ENCODE results near the gene SDK2. TPM values are rescaled to one million over a fixed set of nuclear protein-coding genes. Genes with fewer than 3 reads are reported as not detected.

Gene SDK2
- total RNA-seq, 1 donor from 2014 or later: 11.0 TPM

DNA sequence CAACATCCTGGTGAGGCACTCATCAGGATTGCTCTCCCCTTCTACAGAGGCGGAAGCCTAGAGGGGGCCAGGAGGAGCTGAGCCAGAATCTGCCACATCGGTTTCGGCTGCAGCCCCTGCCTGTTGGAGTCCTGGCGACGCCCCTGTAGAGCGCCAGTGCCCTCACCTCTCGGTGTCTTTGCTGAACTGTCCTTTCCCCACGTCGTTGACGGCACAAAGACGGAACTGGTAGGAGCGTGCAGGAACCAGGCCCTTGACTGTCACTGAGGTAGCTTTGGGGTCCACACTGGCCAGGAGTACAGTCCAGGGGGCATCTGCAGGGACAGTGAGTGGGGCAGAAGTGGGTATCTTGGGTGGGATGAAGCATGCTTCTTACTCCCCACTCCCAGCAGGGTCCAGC, 222.1 kb downstream of the SDK2 start:
- Histone ChIP-seq H3K9ac (ENCODE audit: low read depth in 1 of 3, low read length in 3 of 3) (no peak overlapping the region), H3K27ac (ENCODE audit: low read depth, low read length) (no peak overlapping the region), H3K4me1 (ENCODE audit: control insufficient read depth in 3 of 3, insufficient read depth in 3 of 3, low read length in 3 of 3) (no peaks in the 10 kb centered on the region), H3K36me3 (ENCODE audit: control insufficient read depth in 3 of 3, insufficient read depth in 3 of 3, low read length in 3 of 3) (no peaks in the 10 kb centered on the region), H3K27me3 (ENCODE audit: control insufficient read depth in 3 of 3, insufficient read depth in 3 of 3, low read length in 3 of 3) (no peaks in the 10 kb centered on the region), H3K4me3 (ENCODE audit: low read length in 3 of 3) (no peak overlapping the region), H3K9me3 (ENCODE audit: control insufficient read depth in 3 of 3, low read length in 3 of 3) (no peaks in the 10 kb centered on the region)

DNA sequence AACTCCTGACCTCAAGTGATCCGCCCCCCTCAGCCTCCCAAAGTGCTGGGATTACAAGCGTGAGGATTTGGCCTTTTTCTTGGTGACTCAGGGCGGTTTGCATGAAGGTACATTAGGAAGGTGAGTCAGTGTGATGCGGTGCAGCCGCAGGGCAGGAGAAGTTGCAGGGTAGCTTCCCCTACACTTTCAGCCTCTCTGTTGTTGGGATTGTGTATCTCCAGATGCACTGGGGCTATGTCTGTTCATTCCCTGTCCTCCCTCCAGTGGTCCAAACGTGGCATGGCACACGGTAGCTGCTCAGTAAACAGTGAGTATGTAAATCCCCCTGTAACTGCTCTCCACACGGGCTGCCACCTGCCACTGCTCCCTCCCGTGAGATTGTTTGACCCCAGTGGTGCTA, 223.3 kb downstream of the SDK2 start:
- Histone ChIP-seq H3K27me3 (ENCODE audit: control insufficient read depth in 3 of 3, insufficient read depth in 3 of 3, low read length in 3 of 3) (no peaks in the 10 kb centered on the region), H3K36me3 (ENCODE audit: control insufficient read depth in 3 of 3, insufficient read depth in 3 of 3, low read length in 3 of 3) (no peaks in the 10 kb centered on the region), H3K27ac (ENCODE audit: low read depth, low read length) (no peak overlapping the region), H3K9ac (ENCODE audit: low read depth in 1 of 3, low read length in 3 of 3) (no peak overlapping the region), H3K4me1 (ENCODE audit: control insufficient read depth in 3 of 3, insufficient read depth in 3 of 3, low read length in 3 of 3) (no peaks in the 10 kb centered on the region), H3K9me3 (ENCODE audit: control insufficient read depth in 3 of 3, low read length in 3 of 3) (no peaks in the 10 kb centered on the region), H3K4me3 (ENCODE audit: low read length in 3 of 3) (no peak overlapping the region)

DNA sequence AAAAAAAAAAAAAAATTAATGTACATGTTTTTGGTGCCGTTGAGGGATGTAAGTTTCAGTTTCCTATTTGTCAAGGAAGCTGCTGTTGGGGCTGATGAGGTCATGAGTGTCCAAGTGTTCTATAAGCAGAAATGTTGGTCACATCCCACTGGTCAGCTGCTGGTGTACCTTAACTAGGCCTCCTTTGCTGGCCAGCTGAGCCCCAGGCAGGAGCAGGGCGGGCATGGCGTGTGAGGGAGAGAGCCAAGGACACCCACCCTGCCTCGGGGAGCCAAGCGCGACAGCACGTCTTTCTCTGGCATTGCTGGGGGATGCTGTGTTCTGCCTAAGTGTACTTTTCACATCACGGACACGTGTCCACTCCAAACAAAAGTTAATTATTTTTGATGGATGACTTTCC, 224.4 kb downstream of the SDK2 start:
- H3K9ac ChIP-seq (ENCODE audit: low read depth in 1 of 3, low read length in 3 of 3): no peak overlapping the region
- H3K4me3 ChIP-seq (ENCODE audit: low read length in 3 of 3): no peak overlapping the region
- no peaks in the 10 kb centered on the region for H3K4me1 ChIP-seq (ENCODE audit: control insufficient read depth in 3 of 3, insufficient read depth in 3 of 3, low read length in 3 of 3)

DNA sequence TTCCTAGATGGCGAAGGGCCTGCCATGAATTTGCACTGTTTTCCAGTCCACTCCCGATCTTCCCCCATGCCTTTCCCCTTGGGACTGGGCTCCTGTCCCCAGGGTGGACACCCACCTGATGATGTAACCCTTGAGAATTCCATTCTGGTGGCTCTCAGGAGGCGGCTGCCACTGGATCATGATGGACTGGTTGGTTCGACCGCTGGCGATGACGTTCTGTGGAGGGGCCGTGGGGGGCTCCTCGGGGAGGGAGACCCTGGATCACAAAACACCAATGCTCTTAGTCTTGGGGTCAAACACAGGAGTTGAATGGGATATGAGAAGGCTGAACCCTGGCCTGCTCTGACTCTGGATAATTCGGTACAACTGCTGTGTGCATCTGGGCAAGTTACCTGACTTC, 225.2 kb downstream of the SDK2 start:
- H3K36me3 ChIP-seq (ENCODE audit: control insufficient read depth in 3 of 3, insufficient read depth in 3 of 3, low read length in 3 of 3): no peaks in the 10 kb centered on the region

More for the DNA sequence above, 224.4 kb downstream of the SDK2 start:
- Histone ChIP-seq H3K27me3 (ENCODE audit: control insufficient read depth in 3 of 3, insufficient read depth in 3 of 3, low read length in 3 of 3) (no peaks in the 10 kb centered on the region), H3K9me3 (ENCODE audit: control insufficient read depth in 3 of 3, low read length in 3 of 3) (no peaks in the 10 kb centered on the region), H3K36me3 (ENCODE audit: control insufficient read depth in 3 of 3, insufficient read depth in 3 of 3, low read length in 3 of 3) (no peaks in the 10 kb centered on the region), H3K27ac (ENCODE audit: low read depth, low read length) (no peak overlapping the region)

DNA sequence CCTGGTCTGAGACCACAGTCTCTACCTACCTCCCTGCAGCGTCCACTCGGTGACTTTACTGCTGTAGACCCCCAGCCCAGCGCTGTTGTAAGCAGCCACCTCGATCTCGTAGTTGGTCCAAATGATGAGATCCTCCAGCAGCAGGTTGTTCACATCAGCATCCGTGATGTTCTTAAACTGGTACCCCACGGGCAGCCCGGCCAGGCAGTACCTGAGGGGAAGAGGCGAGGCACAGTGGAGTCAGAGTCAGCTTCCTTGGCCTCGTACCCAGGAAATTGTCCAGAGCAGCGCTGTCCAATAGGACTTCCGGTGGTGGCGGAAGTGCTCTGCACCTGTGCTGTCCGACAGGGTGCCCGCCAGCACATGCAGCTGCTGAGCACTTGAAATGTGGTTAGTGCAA, 228.5 kb downstream of the SDK2 start:
- Histone ChIP-seq H3K4me1 (ENCODE audit: control insufficient read depth in 3 of 3, insufficient read depth in 3 of 3, low read length in 3 of 3) (peaks cover 0 to 7% (median 0%) of the 10 kb centered on the region in 3 donors), H3K9ac (ENCODE audit: low read depth in 1 of 3, low read length in 3 of 3) (no peak overlapping the region), H3K36me3 (ENCODE audit: control insufficient read depth in 3 of 3, insufficient read depth in 3 of 3, low read length in 3 of 3) (no peaks in the 10 kb centered on the region), H3K27me3 (ENCODE audit: control insufficient read depth in 3 of 3, insufficient read depth in 3 of 3, low read length in 3 of 3) (no peaks in the 10 kb centered on the region), H3K9me3 (ENCODE audit: control insufficient read depth in 3 of 3, low read length in 3 of 3) (no peaks in the 10 kb centered on the region), H3K4me3 (ENCODE audit: low read length in 3 of 3) (no peak overlapping the region), H3K27ac (ENCODE audit: low read depth, low read length) (no peak overlapping the region)

More for the DNA sequence above, 225.2 kb downstream of the SDK2 start:
- Histone ChIP-seq H3K27me3 (ENCODE audit: control insufficient read depth in 3 of 3, insufficient read depth in 3 of 3, low read length in 3 of 3) (no peaks in the 10 kb centered on the region), H3K4me1 (ENCODE audit: control insufficient read depth in 3 of 3, insufficient read depth in 3 of 3, low read length in 3 of 3) (no peaks in the 10 kb centered on the region), H3K4me3 (ENCODE audit: low read length in 3 of 3) (no peak overlapping the region), H3K27ac (ENCODE audit: low read depth, low read length) (no peak overlapping the region), H3K9ac (ENCODE audit: low read depth in 1 of 3, low read length in 3 of 3) (no peak overlapping the region), H3K9me3 (ENCODE audit: control insufficient read depth in 3 of 3, low read length in 3 of 3) (no peaks in the 10 kb centered on the region)

DNA sequence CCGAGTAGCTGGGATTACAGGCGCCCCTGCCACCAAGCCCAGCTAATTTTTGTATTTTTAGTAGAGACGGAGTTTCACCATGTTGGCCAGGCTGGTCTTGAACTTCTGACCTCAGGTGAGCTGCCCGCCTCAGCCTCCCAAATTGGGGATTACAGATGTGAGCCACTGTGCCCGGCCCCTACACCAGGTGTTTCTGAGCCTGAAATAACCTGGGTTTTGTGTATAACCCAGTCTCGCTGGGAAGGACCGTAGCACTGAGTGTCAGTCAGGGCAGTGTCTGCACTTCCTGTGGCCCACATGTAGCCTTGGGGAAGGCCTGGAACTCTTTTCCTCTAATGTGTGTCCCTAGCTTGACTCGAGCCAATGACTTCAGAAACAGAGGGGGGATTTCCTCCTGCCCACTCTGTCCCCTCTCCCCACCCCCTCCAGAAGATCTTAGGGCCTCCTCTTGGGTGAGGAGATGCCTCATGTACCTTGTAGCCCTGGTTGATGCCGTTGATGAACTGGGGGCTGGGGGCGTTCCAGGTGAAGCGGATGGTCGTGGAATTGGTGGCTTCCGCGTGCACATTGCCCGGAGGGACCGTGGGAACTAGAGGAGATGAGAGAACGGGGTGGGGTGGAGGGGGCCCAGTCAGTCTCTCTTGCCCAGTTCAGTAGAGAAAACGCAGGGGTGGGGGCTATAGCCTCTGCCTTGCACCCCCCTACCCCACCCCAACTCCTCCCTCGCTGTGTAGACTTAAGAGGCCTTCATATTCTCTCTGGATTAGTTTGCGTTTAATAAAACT, 229.9 kb downstream of the SDK2 start:
- H3K36me3 ChIP-seq (ENCODE audit: control insufficient read depth in 3 of 3, insufficient read depth in 3 of 3, low read length in 3 of 3): no peaks in the 10 kb centered on the region
- H3K4me1 ChIP-seq (ENCODE audit: control insufficient read depth in 3 of 3, insufficient read depth in 3 of 3, low read length in 3 of 3): peaks cover 0 to 10% (median 0%) of the 10 kb centered on the region in 3 donors
- H3K27ac ChIP-seq (ENCODE audit: low read depth, low read length): no peak overlapping the region
- H3K9me3 ChIP-seq (ENCODE audit: control insufficient read depth in 3 of 3, low read length in 3 of 3): no peaks in the 10 kb centered on the region
- no peak overlapping the region for H3K4me3 ChIP-seq (ENCODE audit: low read length in 3 of 3)
- H3K9ac ChIP-seq (ENCODE audit: low read depth in 1 of 3, low read length in 3 of 3): no peak overlapping the region
- H3K27me3 ChIP-seq (ENCODE audit: control insufficient read depth in 3 of 3, insufficient read depth in 3 of 3, low read length in 3 of 3): no peaks in the 10 kb centered on the region

DNA sequence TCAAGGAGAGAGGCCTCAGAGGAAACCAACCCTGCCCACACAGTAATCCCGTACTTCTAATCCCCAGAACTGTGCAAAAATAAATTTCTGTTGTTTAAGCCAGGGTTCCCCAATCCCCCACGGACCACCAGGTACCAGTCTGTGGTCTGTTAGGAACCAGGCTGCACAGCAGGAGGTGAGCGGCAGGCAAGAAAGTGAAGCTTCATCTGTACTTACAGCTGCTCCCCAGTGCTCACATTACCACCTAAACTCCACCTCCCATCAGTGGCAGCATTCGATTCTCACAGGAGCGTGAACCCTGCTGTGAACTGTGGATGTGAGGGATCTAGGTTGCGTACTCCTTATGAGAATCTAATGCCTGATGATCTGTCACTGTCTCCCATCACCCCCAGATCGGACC, 231.3 kb downstream of the SDK2 start:
- no peaks in the 10 kb centered on the region for H3K36me3 ChIP-seq (ENCODE audit: control insufficient read depth in 3 of 3, insufficient read depth in 3 of 3, low read length in 3 of 3)
- peaks cover 0 to 10% (median 0%) of the 10 kb centered on the region in 3 donors for H3K4me1 ChIP-seq (ENCODE audit: control insufficient read depth in 3 of 3, insufficient read depth in 3 of 3, low read length in 3 of 3)
- H3K9ac ChIP-seq (ENCODE audit: low read depth in 1 of 3, low read length in 3 of 3): no peak overlapping the region
- no peak overlapping the region for H3K27ac ChIP-seq (ENCODE audit: low read depth, low read length)
- no peak overlapping the region for H3K4me3 ChIP-seq (ENCODE audit: low read length in 3 of 3)
- H3K27me3 ChIP-seq (ENCODE audit: control insufficient read depth in 3 of 3, insufficient read depth in 3 of 3, low read length in 3 of 3): no peaks in the 10 kb centered on the region
- no peaks in the 10 kb centered on the region for H3K9me3 ChIP-seq (ENCODE audit: control insufficient read depth in 3 of 3, low read length in 3 of 3)

DNA sequence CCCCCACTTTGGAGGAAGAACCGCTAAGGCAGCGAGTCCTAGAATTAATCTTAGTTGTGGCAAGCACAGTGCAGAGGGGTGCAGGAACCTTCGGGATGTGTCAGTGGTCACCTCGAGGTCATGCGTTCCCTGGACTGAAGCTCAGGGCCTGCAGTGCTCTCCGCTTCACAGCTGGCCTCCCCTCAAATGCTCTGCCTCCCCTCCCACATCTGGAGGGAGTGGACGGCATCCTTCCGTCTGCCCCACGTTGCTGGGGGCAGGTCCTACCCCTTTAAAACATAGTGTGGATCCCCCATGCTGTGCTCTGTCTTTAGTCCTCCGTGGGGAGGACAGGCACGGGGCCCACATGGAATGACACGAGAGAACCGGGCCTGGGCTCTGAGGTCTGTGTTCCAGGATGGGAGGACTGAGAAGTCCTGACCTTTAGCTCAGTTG, 232.9 kb downstream of the SDK2 start:
- H3K9me3 ChIP-seq (ENCODE audit: control insufficient read depth in 3 of 3, low read length in 3 of 3): no peaks in the 10 kb centered on the region
- H3K27me3 ChIP-seq (ENCODE audit: control insufficient read depth in 3 of 3, insufficient read depth in 3 of 3, low read length in 3 of 3): no peaks in the 10 kb centered on the region
- H3K36me3 ChIP-seq (ENCODE audit: control insufficient read depth in 3 of 3, insufficient read depth in 3 of 3, low read length in 3 of 3): no peaks in the 10 kb centered on the region
- peaks cover 0 to 10% (median 0%) of the 10 kb centered on the region in 3 donors for H3K4me1 ChIP-seq (ENCODE audit: control insufficient read depth in 3 of 3, insufficient read depth in 3 of 3, low read length in 3 of 3)
- no peak overlapping the region for H3K9ac ChIP-seq (ENCODE audit: low read depth in 1 of 3, low read length in 3 of 3)
- no peak overlapping the region for H3K27ac ChIP-seq (ENCODE audit: low read depth, low read length)
- no peak overlapping the region for H3K4me3 ChIP-seq (ENCODE audit: low read length in 3 of 3)

DNA sequence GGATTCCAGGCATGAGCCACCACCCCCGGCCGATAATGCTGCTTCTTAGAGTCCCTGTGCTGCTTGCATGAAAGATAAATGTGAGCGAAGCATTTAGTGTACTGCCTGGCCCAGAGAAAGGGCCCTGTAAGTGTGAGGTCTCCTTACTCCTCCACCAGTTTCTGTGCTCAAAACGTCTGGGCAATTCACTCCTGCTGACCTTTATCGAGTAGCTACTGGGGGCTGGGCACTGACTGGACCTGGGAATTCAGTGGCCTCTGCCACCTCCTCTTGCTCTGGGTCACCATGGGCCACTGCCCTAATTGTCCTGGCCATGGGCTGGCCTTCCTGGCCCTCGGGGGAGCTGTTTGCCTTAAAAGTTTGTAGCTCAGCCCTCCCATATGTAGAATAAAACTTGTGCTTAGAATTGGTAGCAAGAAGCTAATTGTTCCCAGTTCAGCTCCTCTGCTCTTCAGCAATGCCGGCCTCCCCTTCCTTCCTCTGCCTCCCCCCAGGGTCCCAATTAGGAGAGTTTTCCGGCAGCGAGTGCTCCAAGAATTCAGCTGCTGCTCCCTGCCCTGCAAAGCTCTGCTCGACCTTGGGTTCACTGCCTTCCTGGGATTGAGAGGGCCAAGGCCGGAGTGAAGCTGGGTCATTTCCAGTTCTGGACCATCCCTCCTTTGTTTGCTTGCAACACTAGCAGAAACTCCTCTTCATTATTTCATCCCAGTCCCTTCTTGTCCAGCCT, 233.5 kb downstream of the SDK2 start:
- H3K27me3 ChIP-seq (ENCODE audit: control insufficient read depth in 3 of 3, insufficient read depth in 3 of 3, low read length in 3 of 3): no peaks in the 10 kb centered on the region
- H3K36me3 ChIP-seq (ENCODE audit: control insufficient read depth in 3 of 3, insufficient read depth in 3 of 3, low read length in 3 of 3): no peaks in the 10 kb centered on the region
- H3K9me3 ChIP-seq (ENCODE audit: control insufficient read depth in 3 of 3, low read length in 3 of 3): no peaks in the 10 kb centered on the region
- H3K4me3 ChIP-seq (ENCODE audit: low read length in 3 of 3): peak overlapping the region in 1 of 3 donors; percentile 22
- H3K9ac ChIP-seq (ENCODE audit: low read depth in 1 of 3, low read length in 3 of 3): no peak overlapping the region
- peak overlapping the region; percentile 7 for H3K27ac ChIP-seq (ENCODE audit: low read depth, low read length)
- H3K4me1 ChIP-seq (ENCODE audit: control insufficient read depth in 3 of 3, insufficient read depth in 3 of 3, low read length in 3 of 3): peaks cover 0 to 10% (median 0%) of the 10 kb centered on the region in 3 donors

DNA sequence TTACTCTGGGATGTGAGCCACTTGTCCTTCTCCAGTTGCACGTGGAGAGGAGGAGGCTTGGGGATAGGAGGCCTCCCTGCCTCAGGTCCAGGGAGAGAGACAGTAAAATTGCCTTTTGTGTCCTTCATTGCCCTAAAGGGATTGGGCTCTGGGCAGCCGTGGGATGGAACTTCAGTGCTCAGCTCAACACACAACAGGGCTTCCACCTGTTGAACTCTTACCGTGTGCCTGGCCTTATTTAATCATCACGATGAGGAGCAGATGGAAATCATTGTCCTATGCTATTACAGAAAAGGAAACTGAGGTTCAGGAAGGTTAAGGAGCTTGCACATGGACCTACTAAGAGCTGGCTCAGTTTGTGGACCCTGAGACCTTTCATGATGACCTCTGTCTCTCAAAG, 240.0 kb downstream of the SDK2 start:
- Histone ChIP-seq H3K4me1 (ENCODE audit: control insufficient read depth in 3 of 3, insufficient read depth in 3 of 3, low read length in 3 of 3) (no peaks in the 10 kb centered on the region), H3K9ac (ENCODE audit: low read depth in 1 of 3, low read length in 3 of 3) (no peak overlapping the region), H3K27me3 (ENCODE audit: control insufficient read depth in 3 of 3, insufficient read depth in 3 of 3, low read length in 3 of 3) (peaks cover 0 to 3% (median 0%) of the 10 kb centered on the region in 3 donors), H3K27ac (ENCODE audit: low read depth, low read length) (no peak overlapping the region), H3K9me3 (ENCODE audit: control insufficient read depth in 3 of 3, low read length in 3 of 3) (no peaks in the 10 kb centered on the region), H3K36me3 (ENCODE audit: control insufficient read depth in 3 of 3, insufficient read depth in 3 of 3, low read length in 3 of 3) (no peaks in the 10 kb centered on the region), H3K4me3 (ENCODE audit: low read length in 3 of 3) (no peak overlapping the region)

Data from skeletal muscle tissue (tissue), 4 donors.